Stimulated activated naive B cell treated with anti-CD40 and anti-IgM and Interleukin-4, amounts not matched to agents 10 μg/mL and 1 μg/mL and 100 μg/mL, for 72 hours (primary cell): Measurements from ENCODE around the gene NDEL1.
"Not testable (repeated sequence)": the region's sequence is repeated elsewhere in the genome, so short reads cannot be mapped to it uniquely, and the experiment has no call there.

ENCODE experiments used
- ATAC-seq, 2 donors: fragments of 150-1000 bp; cut with Tn5 transposase; replicated peaks; 2 replicates each; pipeline ENCODE4 v1.10.0; 2021; ENCODE audit warnings: moderate library complexity in 1 of 2
- DNase-seq: peaks from one replicate; pipeline ENCODE4 v3.0.0; 2021
- H3K27ac Mint-ChIP-seq: one replicate; pipeline ENCODE4 v1.8.0; 2022; ENCODE audit warnings: mild to moderate bottlenecking, mixed read lengths
- H3K27me3 Mint-ChIP-seq, 2 donors: one replicate each; pipeline ENCODE4 v1.8.0; 2022; ENCODE audit warnings: mixed read lengths in 2 of 2
- H3K36me3 Mint-ChIP-seq, 2 donors: one replicate each; pipeline ENCODE4 v1.8.0; 2022; ENCODE audit warnings: mixed read lengths in 2 of 2, mild to moderate bottlenecking in 1 of 2
- H3K4me1 Mint-ChIP-seq, 2 donors: one replicate each; pipeline ENCODE4 v1.8.0; 2022; ENCODE audit warnings: mixed read lengths in 2 of 2, mild to moderate bottlenecking in 1 of 2
- H3K4me3 Mint-ChIP-seq, 2 donors: one replicate each; pipeline ENCODE4 v1.8.0; 2022; ENCODE audit warnings: mild to moderate bottlenecking in 2 of 2, mixed read lengths in 2 of 2, moderate library complexity in 1 of 2
- H3K9me3 Mint-ChIP-seq, 2 donors: one replicate each; pipeline ENCODE4 v1.8.0; 2022; ENCODE audit warnings: mixed read lengths in 2 of 2, mild to moderate bottlenecking in 1 of 2

Gene NDEL1, protein sequence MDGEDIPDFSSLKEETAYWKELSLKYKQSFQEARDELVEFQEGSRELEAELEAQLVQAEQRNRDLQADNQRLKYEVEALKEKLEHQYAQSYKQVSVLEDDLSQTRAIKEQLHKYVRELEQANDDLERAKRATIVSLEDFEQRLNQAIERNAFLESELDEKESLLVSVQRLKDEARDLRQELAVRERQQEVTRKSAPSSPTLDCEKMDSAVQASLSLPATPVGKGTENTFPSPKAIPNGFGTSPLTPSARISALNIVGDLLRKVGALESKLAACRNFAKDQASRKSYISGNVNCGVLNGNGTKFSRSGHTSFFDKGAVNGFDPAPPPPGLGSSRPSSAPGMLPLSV

DNA sequence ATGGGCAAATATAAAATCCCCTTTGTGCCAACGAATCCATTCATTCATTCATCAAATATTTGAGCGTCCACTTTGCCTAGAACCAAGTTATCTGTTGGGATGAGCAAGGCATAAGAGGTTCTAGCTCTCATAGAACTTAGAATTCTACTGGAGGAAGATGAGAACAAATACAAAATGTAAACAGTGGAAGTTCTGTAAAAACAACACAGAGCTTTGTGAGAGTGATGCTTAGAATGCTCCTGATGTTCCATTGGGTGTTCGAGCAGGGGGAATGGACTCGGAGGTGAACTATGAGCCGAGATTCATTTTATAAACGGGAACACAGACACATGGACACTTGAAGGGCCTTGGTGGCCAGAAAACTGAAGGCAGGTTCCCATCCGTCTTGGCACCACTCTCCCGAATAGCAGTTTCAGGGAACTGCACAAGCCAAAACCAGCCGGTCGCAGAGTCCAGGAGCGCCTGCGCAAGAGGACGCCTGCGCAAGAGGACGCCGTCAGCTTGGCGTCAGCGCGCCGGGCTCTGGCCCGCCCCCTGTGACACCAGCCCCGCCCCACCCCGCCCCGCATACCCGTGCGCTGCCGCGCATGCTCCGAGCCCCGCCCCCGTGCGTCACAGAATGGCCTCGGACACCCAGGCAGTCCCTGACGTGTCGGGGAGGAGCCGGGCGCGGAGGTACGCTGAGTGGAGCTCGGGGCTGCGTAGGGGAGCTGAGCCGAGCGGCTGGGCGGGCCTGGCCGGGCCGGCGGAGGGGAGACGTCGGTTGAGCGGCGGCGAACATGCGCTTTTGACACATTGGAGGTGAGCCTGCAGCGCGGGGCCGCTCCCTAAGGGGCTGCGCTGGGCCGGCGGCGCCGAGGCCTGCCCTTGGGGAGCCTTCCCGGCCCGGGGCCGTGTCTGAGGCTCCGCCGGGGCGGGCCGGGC lies at the start of gene NDEL1:
TSS of gene NDEL1 (plus strand) at position 640 of the 924 bp plus-strand sequence. CDS start 8,388 bp downstream, outside the sequence.
- Mint-ChIP-seq H3K27ac (peak within 1 kb of the TSS; percentile 97), H3K27me3 (no peaks in the 10 kb centered on the region)
- DNase-seq, result peak; percentile 98

DNA sequence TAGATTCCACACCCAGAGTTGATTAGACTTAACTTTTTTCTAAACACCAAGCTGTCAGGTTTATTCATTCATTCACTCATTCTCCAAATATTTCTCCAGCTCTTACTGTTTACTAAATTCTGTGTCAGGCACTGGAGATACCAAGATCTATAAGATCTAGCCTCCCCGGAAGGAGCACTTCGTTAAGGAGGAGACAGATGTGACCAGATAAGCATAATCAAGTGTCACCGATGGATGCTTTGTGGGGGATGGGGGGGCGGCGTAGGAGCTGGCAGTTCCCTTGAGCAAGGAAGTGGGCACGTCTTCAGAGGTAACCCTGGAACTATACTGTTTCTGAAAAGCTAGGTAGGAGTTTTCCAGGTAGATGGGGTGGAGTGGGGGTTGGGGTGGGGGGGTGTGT lies 48.8 kb upstream of the NDEL1 start:
- no peak for DNase-seq
- H3K36me3 Mint-ChIP-seq, result peaks cover 12 to 21% of the 10 kb centered on the region in 2 donors
- no peaks in the 10 kb centered on the region for H3K27me3 Mint-ChIP-seq
- H3K27ac Mint-ChIP-seq, result peak overlapping the region; percentile 26
- H3K4me1 Mint-ChIP-seq, result peaks cover 16 to 22% of the 10 kb centered on the region in 2 donors
- no peak for ATAC-seq
- H3K4me3 Mint-ChIP-seq, result no peak overlapping the region
- no peaks in the 10 kb centered on the region for H3K9me3 Mint-ChIP-seq

More for the DNA sequence above, at the start of gene NDEL1:
- Mint-ChIP-seq H3K9me3 (no peaks in the 10 kb centered on the region), H3K4me3 (peak within 1 kb of the TSS; percentile 95 to 96), H3K4me1 (peaks cover 8 to 21% of the 10 kb centered on the region in 2 donors), H3K36me3 (peaks cover 5 to 10% of the 10 kb centered on the region in 2 donors)
- peak; percentile 96 to 97 for ATAC-seq

DNA sequence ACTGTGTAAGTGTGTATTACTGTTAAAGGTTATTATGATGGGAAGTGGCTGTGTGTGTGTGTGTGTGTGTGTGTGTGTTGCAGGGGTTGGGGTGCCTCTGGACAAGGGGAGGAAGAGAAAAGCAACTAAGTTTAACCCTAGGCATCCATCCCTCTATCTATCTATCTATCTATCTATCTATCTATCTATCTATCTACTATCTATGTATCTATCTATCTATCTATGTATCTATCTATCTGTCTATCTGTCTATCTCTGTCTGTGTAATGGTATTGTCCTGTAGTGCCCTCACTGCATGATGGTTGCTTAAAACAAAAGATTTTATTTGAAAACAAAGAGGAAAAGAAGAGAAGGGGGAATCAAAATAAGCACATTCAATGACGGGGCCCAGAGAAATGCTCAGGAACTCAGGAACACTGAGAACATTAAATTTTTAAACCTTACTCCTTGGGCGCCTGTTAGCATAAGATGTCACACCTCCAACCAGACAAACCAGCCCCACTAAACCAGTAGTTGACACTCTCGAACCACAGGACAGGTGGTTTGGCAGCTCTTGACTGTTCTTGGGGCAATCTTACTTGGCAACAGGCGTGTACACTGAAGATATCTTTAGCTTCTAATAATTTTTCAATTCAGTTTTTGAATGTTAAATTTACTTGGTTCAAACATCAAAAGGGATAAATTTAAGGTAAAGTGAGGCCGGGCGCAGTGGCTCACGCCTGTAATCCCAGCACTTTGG lies 47.6 kb upstream of the NDEL1 start:
- peaks cover 11 to 22% of the 10 kb centered on the region in 2 donors for H3K4me1 Mint-ChIP-seq
- no peak overlapping the region for H3K4me3 Mint-ChIP-seq

DNA sequence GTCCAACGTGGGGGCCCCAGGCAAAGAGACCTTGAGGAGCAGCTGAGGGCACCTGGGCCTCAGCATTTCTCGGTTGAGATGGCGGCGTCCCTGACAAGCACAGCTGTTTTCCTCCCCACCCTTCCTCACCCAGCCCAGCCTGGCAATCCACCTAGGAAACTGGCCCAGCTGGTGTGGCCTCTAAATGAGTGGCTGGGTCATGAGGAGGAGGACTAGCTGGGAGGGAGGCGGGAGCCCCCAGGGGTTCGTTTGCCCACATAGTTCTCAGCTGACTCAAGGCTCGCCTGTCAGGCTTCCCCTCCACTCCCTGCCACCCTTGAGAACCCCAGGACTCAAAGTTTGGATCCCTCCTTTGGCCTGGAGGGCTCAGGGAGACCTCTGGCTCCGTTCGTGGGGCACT lies 44.0 kb upstream of the NDEL1 start:
- Mint-ChIP-seq H3K9me3 (no peaks in the 10 kb centered on the region), H3K27ac (no peak overlapping the region), H3K4me1 (peaks cover 8 to 12% of the 10 kb centered on the region in 2 donors)

More for the DNA sequence above, 47.6 kb upstream of the NDEL1 start:
- ATAC-seq (no peak), DNase-seq (no peak)
- H3K27ac Mint-ChIP-seq, result no peak overlapping the region
- peaks cover 2 to 11% of the 10 kb centered on the region in 2 donors for H3K36me3 Mint-ChIP-seq
- H3K9me3 Mint-ChIP-seq, result no peaks in the 10 kb centered on the region
- H3K27me3 Mint-ChIP-seq, result no peaks in the 10 kb centered on the region

DNA sequence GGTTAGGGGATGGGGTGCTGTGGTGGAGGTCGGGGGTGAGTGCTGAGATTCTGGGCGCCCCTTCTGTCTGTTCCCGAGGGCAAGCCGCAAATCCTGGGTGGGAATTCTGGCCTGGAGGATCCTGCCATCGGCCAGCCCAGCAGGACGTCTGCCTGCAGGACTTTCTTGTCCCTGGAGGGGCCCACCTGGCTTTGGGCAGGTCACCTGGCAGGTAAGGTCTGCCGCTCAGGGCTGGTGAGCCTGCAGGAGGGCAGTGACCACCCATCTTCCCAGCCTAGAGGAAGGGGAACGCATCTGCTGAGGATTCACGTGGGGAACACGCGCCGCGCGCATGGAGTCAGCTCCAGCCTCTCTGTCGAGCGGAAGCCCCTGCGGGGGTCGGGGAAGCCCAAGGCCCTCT lies 43.4 kb upstream of the NDEL1 start:
- Mint-ChIP-seq H3K4me1 (peaks cover 8 to 10% of the 10 kb centered on the region in 2 donors), H3K9me3 (no peaks in the 10 kb centered on the region), H3K4me3 (no peak overlapping the region), H3K27me3 (peaks cover 8 to 15% of the 10 kb centered on the region in 2 donors), H3K36me3 (peaks cover 0 to 2% of the 10 kb centered on the region in 2 donors), H3K27ac (no peak overlapping the region)
- DNase-seq (no peak), ATAC-seq (no peak)

More for the DNA sequence above, 44.0 kb upstream of the NDEL1 start:
- ATAC-seq, result no peak
- Mint-ChIP-seq H3K27me3 (peaks cover 7 to 10% of the 10 kb centered on the region in 2 donors), H3K36me3 (peaks cover under 1 to 2% of the 10 kb centered on the region in 2 donors), H3K4me3 (no peak overlapping the region)
- no peak for DNase-seq

DNA sequence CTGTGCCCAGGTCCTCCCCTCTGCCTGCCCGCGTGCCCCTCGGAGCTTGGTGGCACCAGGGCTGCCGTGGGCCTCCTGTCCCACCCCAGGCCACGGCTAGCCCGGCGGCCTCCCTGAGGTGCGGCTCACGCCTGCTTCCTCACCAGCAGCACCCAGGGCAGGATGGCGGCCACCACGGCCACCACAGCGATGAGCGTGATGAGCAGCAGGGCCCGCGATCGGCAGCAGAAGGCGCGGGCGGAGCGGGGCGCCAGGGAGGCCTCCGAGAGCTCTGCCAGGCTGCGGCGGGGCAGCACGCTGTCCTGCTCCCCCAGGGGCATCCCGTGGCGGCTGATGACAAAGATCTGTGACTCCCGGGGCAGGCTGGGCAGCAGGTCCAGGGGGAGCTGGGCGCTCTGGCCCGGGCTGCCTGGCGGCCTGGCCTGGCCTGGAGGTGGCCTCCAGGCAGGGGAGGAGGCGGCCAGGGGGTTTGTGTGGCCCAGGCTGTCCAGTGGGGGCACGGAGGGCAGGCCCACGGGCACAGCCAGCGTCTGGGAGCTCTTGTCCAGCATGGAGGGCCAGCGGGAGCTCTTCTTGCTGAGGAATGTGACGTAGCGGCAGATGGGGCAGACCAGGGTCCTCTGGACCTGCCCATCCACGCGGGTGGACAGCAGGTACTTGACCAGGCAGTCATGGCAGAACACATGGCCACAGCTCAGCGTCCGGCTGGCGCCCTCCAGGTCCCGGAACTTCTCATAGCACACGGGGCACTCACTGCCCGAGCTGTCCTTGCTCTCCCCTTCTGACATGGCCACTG lies 42.8 kb upstream of the NDEL1 start:
- no peak overlapping the region for H3K4me3 Mint-ChIP-seq
- DNase-seq, result no peak
- no peak for ATAC-seq
- peaks cover 5 to 10% of the 10 kb centered on the region in 2 donors for H3K4me1 Mint-ChIP-seq
- H3K9me3 Mint-ChIP-seq, result no peaks in the 10 kb centered on the region
- peaks cover 13 to 21% of the 10 kb centered on the region in 2 donors for H3K27me3 Mint-ChIP-seq
- H3K27ac Mint-ChIP-seq, result no peak overlapping the region
- H3K36me3 Mint-ChIP-seq, result no peaks in the 10 kb centered on the region

DNA sequence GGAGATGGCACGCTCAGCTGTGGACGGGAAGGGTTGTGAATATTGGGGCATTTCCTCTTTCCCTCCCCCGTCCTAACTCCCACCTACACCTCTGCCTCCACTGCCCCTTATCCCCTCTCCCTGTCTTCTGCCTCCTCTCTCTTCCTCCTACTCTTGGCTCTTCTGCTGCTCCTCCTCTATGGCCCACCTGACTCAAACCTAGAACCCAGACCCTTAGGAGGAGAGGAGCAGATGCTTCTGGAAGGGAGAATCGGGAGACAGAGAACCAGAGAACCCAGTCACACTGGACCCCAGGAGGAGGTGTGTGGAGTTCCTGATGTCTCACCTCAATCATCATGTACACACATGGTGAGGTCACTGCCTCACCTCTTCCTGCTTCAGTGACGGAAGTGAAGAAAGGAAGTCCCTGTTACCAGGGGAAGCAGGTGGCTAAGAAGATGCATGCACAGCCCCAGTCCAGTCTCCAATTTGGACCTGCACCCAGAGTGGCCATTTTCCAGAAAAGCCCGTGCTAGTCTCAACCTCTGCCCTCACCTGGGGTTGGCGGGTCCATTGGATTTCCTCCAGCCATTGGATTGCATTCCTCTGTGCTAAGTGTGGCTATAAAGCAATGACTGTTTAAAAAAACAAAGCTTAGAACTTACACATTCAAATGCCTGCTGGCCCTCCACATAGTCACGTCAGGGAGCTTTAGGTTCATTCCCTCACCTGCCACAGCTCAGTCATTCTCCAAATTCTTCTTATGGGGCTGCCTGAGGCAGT lies 42.0 kb upstream of the NDEL1 start:
- ATAC-seq (peak; percentile 77 to 90), DNase-seq (no peak)
- H3K27ac Mint-ChIP-seq, result peak overlapping the region; percentile 49
- peaks cover 17 to 26% of the 10 kb centered on the region in 2 donors for H3K27me3 Mint-ChIP-seq
- H3K4me1 Mint-ChIP-seq, result peaks cover 5 to 10% of the 10 kb centered on the region in 2 donors
- H3K9me3 Mint-ChIP-seq, result no peaks in the 10 kb centered on the region
- no peaks in the 10 kb centered on the region for H3K36me3 Mint-ChIP-seq
- H3K4me3 Mint-ChIP-seq, result no peak overlapping the region

DNA sequence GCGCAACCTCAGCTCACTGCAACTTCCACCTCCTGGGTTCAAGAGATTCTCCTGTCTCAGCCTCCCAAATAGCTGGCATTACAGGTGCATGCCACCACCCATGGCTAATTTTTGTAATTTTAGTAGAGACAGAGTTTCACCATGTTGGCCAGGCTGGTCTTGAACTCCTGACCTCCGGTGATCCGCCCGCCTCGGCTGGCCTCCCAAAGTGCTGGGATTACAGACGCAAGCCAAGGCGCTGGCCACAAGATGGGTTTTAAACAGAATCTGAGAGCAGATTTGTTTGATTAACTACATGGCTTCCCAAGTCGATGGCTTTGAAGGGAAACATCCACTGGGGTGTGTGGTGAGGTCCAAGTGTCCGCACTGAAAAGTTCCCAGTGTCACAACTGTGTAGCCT lies 41.2 kb upstream of the NDEL1 start:
- peaks cover 5 to 10% of the 10 kb centered on the region in 2 donors for H3K4me1 Mint-ChIP-seq
- not testable (repeated sequence) for H3K27ac Mint-ChIP-seq

DNA sequence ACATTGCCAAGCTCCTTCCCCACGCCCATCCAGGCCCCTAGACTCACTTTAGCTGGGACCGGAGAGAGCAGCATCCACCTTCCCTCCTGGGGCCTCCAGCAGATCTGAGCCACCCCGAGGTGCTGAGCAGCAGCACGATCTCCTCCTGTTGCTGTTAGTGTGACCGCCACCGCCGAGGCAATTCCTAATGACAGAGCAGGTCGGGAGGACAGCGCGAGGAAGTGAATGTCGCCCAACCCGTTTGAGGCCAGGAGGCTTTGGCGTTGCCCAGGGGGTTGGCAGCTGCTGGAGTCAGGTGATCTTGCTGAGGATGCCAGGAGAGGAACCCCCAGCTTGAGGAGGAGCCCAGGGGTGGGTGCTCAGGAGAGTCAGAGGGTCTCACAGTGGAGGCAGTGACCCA lies 38.0 kb upstream of the NDEL1 start, which contains the start of gene RNF222:
TSS of gene RNF222 (minus strand) at position 192 of the 400 bp plus-strand sequence. CDS start 4,366 bp downstream, outside the sequence.
- no peak for ATAC-seq
- peaks cover 27 to 37% of the 10 kb centered on the region in 2 donors for H3K27me3 Mint-ChIP-seq

More for the DNA sequence above, 41.2 kb upstream of the NDEL1 start:
- not testable (repeated sequence) for ATAC-seq, DNase-seq, H3K9me3 Mint-ChIP-seq, H3K4me3 Mint-ChIP-seq, H3K36me3 Mint-ChIP-seq
- peaks cover 17 to 26% of the 10 kb centered on the region in 2 donors for H3K27me3 Mint-ChIP-seq

DNA sequence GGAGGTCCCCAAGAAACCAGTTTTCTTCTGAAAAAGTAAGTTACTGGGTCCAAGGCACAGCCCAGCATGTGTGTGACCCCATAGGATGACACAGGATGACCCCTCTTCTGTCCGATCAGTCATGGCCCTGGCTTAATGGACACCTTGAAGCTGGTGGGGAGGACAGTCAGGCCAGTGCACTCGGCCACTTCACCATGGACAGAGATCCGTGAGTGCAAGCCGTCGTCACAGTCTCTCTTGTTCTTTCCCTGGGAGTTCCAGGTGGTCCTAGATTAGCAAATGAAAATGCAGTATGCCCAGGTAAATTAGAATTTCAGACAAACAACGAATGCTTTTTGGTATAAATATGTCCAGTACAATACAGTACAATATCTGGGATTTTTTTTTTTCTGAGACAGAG lies 36.7 kb upstream of the NDEL1 start:
- Mint-ChIP-seq H3K36me3 (no peaks in the 10 kb centered on the region), H3K27ac (no peak overlapping the region), H3K4me1 (peaks cover 0 to 3% of the 10 kb centered on the region in 2 donors), H3K9me3 (no peaks in the 10 kb centered on the region), H3K4me3 (no peak overlapping the region), H3K27me3 (peaks cover 32 to 42% of the 10 kb centered on the region in 2 donors)
- ATAC-seq, result no peak
- no peak for DNase-seq

More for the DNA sequence above, 38.0 kb upstream of the NDEL1 start, which contains the start of gene RNF222:
- DNase-seq, result no peak
- Mint-ChIP-seq H3K4me1 (peaks cover 5 to 10% of the 10 kb centered on the region in 2 donors), H3K4me3 (no peak within 1 kb of the TSS), H3K27ac (peak within 1 kb of the TSS; percentile 66), H3K36me3 (no peaks in the 10 kb centered on the region), H3K9me3 (no peaks in the 10 kb centered on the region)

DNA sequence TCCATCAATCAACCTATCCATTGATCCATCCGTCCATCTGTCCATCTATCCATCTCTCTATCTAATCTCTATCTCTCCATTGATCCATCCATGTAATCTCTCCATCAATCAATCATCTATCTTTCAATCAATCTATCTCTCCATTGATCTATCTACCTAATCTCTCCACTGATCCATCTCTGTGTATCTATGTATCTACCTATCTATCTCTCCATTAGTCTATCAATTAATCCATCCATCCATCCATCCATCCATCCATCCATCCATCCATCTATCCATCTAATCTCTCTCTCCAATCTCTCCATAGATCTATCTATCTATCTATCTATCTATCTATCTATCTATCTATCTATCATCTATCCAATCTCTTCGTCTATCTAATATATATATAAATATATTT lies 34.6 kb upstream of the NDEL1 start:
- no peak for ATAC-seq
- peaks cover 30 to 39% of the 10 kb centered on the region in 2 donors for H3K27me3 Mint-ChIP-seq
- no peak overlapping the region for H3K4me3 Mint-ChIP-seq
- no peaks in the 10 kb centered on the region for H3K4me1 Mint-ChIP-seq
- no peak overlapping the region for H3K27ac Mint-ChIP-seq
- no peak for DNase-seq
- no peaks in the 10 kb centered on the region for H3K36me3 Mint-ChIP-seq
- no peaks in the 10 kb centered on the region for H3K9me3 Mint-ChIP-seq

DNA sequence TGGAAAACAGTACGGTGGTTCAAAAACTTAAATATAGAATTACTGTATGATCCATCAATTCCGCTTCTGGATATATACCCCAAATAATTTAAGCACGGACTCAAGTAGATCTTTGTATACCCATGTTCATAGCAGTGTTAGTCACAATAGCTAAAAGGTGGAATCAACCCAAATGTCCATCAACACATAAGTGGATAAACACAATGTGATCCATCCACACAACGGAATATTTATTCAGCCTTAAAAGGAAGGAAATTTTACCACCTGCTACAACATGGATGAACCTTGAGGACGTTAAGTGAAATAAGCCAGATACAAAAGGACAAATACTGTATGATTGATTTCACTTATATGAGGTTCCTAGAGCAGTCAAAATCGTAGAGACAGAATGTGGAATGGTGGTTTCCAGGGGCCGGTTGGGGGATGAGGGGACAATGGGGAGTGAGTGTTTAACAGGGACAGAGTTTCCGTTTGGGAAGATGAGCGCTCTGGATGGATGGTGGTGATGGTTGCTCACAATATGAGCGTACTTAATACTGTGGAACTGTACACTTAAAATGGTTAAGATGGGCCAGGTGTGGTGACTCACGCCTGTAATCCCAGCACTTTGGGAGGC lies 32.7 kb upstream of the NDEL1 start:
- Mint-ChIP-seq H3K27ac (no peak overlapping the region), H3K4me1 (no peaks in the 10 kb centered on the region), H3K36me3 (no peaks in the 10 kb centered on the region), H3K4me3 (no peak overlapping the region), H3K27me3 (peaks cover 26 to 31% of the 10 kb centered on the region in 2 donors), H3K9me3 (no peaks in the 10 kb centered on the region)
- DNase-seq, result no peak
- no peak for ATAC-seq
